WTC11 (cell line): ENCODE results near the gene RLN3. TPM values are rescaled to one million over a fixed set of nuclear protein-coding genes. Genes with fewer than 3 reads are reported as not detected.
A peak's percentile ranks its signal among the peaks of the same experiment; 100 is the strongest.

Experiments
- ATAC-seq: fragments of 200-7000 bp; cut with Tn5 transposase; 2 replicates; pipeline ENCODE4 v1.10.0; 2021; ENCODE audit warnings: mild to moderate bottlenecking, moderate library complexity
- CTCF ChIA-PET: fragments of 300-600 bp; sonication (Branson Sonifier 250); formaldehyde crosslinking; loops from one replicate; lab custom pipeline; 2021; ENCODE audit warnings: antibody characterized with exemption; lab: Charles Lee
- POLR2A ChIA-PET: fragments of 350-600 bp; sonication (Branson Sonifier 250); formaldehyde crosslinking; loops from one replicate; lab custom pipeline; 2021; ENCODE audit warnings: antibody characterized with exemption; lab: Charles Lee
- DNase-seq: peaks from one replicate; pipeline ENCODE4 v3.0.0; 2021; ENCODE audit warnings: low spot score
- H3K27ac Mint-ChIP-seq: 2 replicates; pipeline ENCODE4 v1.8.0; 2021; ENCODE audit warnings: mixed read lengths
- H3K27me3 Mint-ChIP-seq: 2 replicates; pipeline ENCODE4 v1.8.0; 2021; ENCODE audit warnings: low read depth, mild to moderate bottlenecking, moderate library complexity, mixed read lengths
- H3K36me3 Mint-ChIP-seq: 2 replicates; pipeline ENCODE4 v1.8.0; 2021; ENCODE audit warnings: mixed read lengths
- H3K4me1 Mint-ChIP-seq: 2 replicates; pipeline ENCODE4 v1.8.0; 2022; ENCODE audit warnings: mixed read lengths
- H3K4me3 Mint-ChIP-seq: 2 replicates; pipeline ENCODE4 v1.8.0; 2021; ENCODE audit warnings: mild to moderate bottlenecking, moderate library complexity, mixed read lengths
- H3K9me3 Mint-ChIP-seq: 2 replicates; pipeline ENCODE4 v1.8.0; 2021; ENCODE audit warnings: mixed read lengths
- ATF3 ChIP-seq: sonication (generic); formaldehyde crosslinking; conservative IDR thresholded peaks from 2 replicates; pipeline ENCODE4 v1.8.1; 2022; ENCODE audit warnings: mild to moderate bottlenecking, missing genetic modification reagents
- CREM ChIP-seq: sonication (generic); formaldehyde crosslinking; IDR thresholded peaks from 2 replicates; pipeline ENCODE4 v1.8.1; 2022; ENCODE audit warnings: mild to moderate bottlenecking, missing genetic modification reagents, moderate library complexity
- CTCF ChIP-seq: fragments of 200-600 bp; IDR thresholded peaks from 2 replicates; pipeline ENCODE4 v1.8.0; 2022; ENCODE audit warnings: antibody characterized with exemption
- EMX1 ChIP-seq: fragments of 250-450 bp; sonication (Bioruptor Pico); IDR thresholded peaks from 2 replicates; pipeline ENCODE4 v1.8.0; 2021; ENCODE audit warnings: mild to moderate bottlenecking
- ERG ChIP-seq: fragments of 250-450 bp; sonication (Bioruptor Pico); IDR thresholded peaks from 2 replicates; pipeline ENCODE4 v1.8.0; 2021; ENCODE audit warnings: mild to moderate bottlenecking
- ESRRA ChIP-seq: sonication (generic); formaldehyde crosslinking; IDR thresholded peaks from 2 replicates; pipeline ENCODE4 v1.8.1; 2022; ENCODE audit warnings: mild to moderate bottlenecking, missing genetic modification reagents, borderline replicate concordance
- ETV6 ChIP-seq: sonication (generic); formaldehyde crosslinking; IDR thresholded peaks from 2 replicates; pipeline ENCODE4 v1.8.1; 2022; ENCODE audit warnings: mild to moderate bottlenecking, missing genetic modification reagents
- FOXP1 ChIP-seq: sonication (generic); formaldehyde crosslinking; IDR thresholded peaks from 2 replicates; pipeline ENCODE4 v1.8.0; 2022; ENCODE audit warnings: missing genetic modification reagents, mild to moderate bottlenecking, moderate library complexity, borderline replicate concordance
- HMGXB4 ChIP-seq: sonication (generic); formaldehyde crosslinking; IDR thresholded peaks from 2 replicates; pipeline ENCODE4 v1.8.1; 2023; ENCODE audit warnings: mild to moderate bottlenecking, moderate library complexity, missing genetic modification reagents
- MYBL2 ChIP-seq: sonication (generic); formaldehyde crosslinking; IDR thresholded peaks from 2 replicates; pipeline ENCODE4 v1.8.1; 2023; ENCODE audit warnings: mild to moderate bottlenecking, moderate library complexity, missing genetic modification reagents
- NR3C1 ChIP-seq: sonication (generic); formaldehyde crosslinking; conservative IDR thresholded peaks from 2 replicates; pipeline ENCODE4 v1.8.1; 2023; ENCODE audit warnings: low read depth, mild to moderate bottlenecking, missing genetic modification reagents
- PREB ChIP-seq: sonication (generic); formaldehyde crosslinking; IDR thresholded peaks from 2 replicates; pipeline ENCODE4 v1.8.1; 2022; ENCODE audit warnings: mild to moderate bottlenecking, missing genetic modification reagents, moderate library complexity, borderline replicate concordance
- SMAD4 ChIP-seq: sonication (generic); formaldehyde crosslinking; IDR thresholded peaks from 2 replicates; pipeline ENCODE4 v1.8.0; 2022; ENCODE audit warnings: mild to moderate bottlenecking, missing genetic modification reagents
- SP1 ChIP-seq: sonication (generic); formaldehyde crosslinking; conservative IDR thresholded peaks from 2 replicates; pipeline ENCODE4 v1.8.1; 2022; ENCODE audit warnings: missing genetic modification reagents
- TP53 ChIP-seq: sonication (generic); formaldehyde crosslinking; IDR thresholded peaks from 2 replicates; pipeline ENCODE4 v1.8.1; 2023; ENCODE audit warnings: mild to moderate bottlenecking, missing genetic modification reagents
- ZNF138 ChIP-seq: sonication (generic); formaldehyde crosslinking; conservative IDR thresholded peaks from 2 replicates; pipeline ENCODE4 v1.8.1; 2022; ENCODE audit warnings: mild to moderate bottlenecking, moderate library complexity, missing genetic modification reagents
- ZNF232 ChIP-seq: sonication (generic); formaldehyde crosslinking; IDR thresholded peaks from 2 replicates; pipeline ENCODE4 v1.8.0; 2022; ENCODE audit warnings: mild to moderate bottlenecking, missing genetic modification reagents
- total RNA-seq: library from RNA; stranded (reverse); gene quantifications from 3 replicates; pipeline ENCODE4 v1.2.3, GENCODE V29; 2021

Gene RLN3
- total RNA-seq, 1 experiment from 2014 or later, result not detected

- Mint-ChIP-seq H3K4me1 (peaks cover 8% of the 10 kb centered on the region; the same call in 1 of the 2 replicates), H3K36me3 (no peaks in the 10 kb centered on the region), H3K4me3 (peak within 1 kb of the TSS; percentile 84), H3K9me3 (no peaks in the 10 kb centered on the region), H3K27ac (no peak within 1 kb of the TSS), H3K27me3 (peaks cover 67% of the 10 kb centered on the region)
- no peak for DNase-seq
- ChIA-PET CTCF (interaction anchor here (0.6 to 6.6 kb wide), 53 partner anchors 8 to 481 kb away, joined by 3 to 164 read pairs (median 6); partner anchors contain the start of genes ASF1B, DCAF15, IL27RA and NANOS3), POLR2A (interaction anchor here (1.0 to 1.4 kb wide), 2 partner anchors 16 to 192 kb away, joined by 3 to 4 read pairs; no protein-coding TSS in a partner anchor)
- TF ChIP-seq TP53, result no peak
- TF ChIP-seq ETV6 (CRISPR knock-in tag), result no peak
- TF ChIP-seq ZNF232 (CRISPR knock-in tag), result no peak
- no peak for TF ChIP-seq ATF3 (CRISPR knock-in tag)
- peak; percentile 2; the same call in 1 of the 2 replicates for TF ChIP-seq HMGXB4 (CRISPR knock-in tag)
- TF ChIP-seq NR3C1 (CRISPR knock-in tag), result no peak
- TF ChIP-seq SMAD4, result no peak
- TF ChIP-seq PREB (CRISPR knock-in tag), result no peak
- TF ChIP-seq ERG, result no peak
- TF ChIP-seq MYBL2, result 0 out of 2 replicates have a peak, but pooled peaks have one; percentile 2
- ATAC-seq, result peak; percentile 5
These were observed 44.8 kb downstream of the RLN3 start, which contains the start of gene MISP3 for GRCh38 chr19:14072535-14073260. MISP3 (plus strand) TSS chr19:14072786; CDS start chr19:14073310, 524 bp downstream.

GRCh38 chr19:14073261-14073924, 45.4 kb downstream of the RLN3 start:
- DNase-seq, result peak; percentile 71
- peaks cover 70% of the 10 kb centered on the region for H3K27me3 Mint-ChIP-seq

More at GRCh38 chr19:14073261-14073924, 45.4 kb downstream of the RLN3 start:
- H3K4me3 Mint-ChIP-seq, result peak overlapping the region; percentile 84
- peaks cover 8% of the 10 kb centered on the region; the same call in 1 of the 2 replicates for H3K4me1 Mint-ChIP-seq
- H3K36me3 Mint-ChIP-seq, result no peaks in the 10 kb centered on the region
- H3K9me3 Mint-ChIP-seq, result no peaks in the 10 kb centered on the region
- TF ChIP-seq ZNF138 (CRISPR knock-in tag) (no peak), CREM (CRISPR knock-in tag) (peak; percentile 26; the same call in 1 of the 2 replicates), ESRRA (CRISPR knock-in tag) (no peak), FOXP1 (CRISPR knock-in tag) (peak; percentile 53; the same call in 1 of the 2 replicates), CTCF (peak; percentile 26; the same call in 1 of the 2 replicates), EMX1 (CRISPR knock-in tag) (0 out of 2 replicates have a peak, but pooled peaks have one; percentile 35), SP1 (CRISPR knock-in tag) (peak; percentile 70; the same call in 1 of the 2 replicates)
- ChIA-PET CTCF (interaction anchor here (0.6 to 6.6 kb wide), 26 partner anchors 9 to 399 kb away, joined by 3 to 164 read pairs (median 6); partner anchors contain the start of genes ASF1B, DCAF15, IL27RA and PALM3), POLR2A (interaction anchor here (0.7 kb wide), 1 partner anchor 138 kb away, joined by 3 read pairs; no protein-coding TSS in a partner anchor)
- ATAC-seq, result peak; percentile 32
- no peak overlapping the region for H3K27ac Mint-ChIP-seq
